Ovary (tissue), 3 donors: ENCODE data around the gene TAAR6.

ENCODE experiments used
- POLR2A ChIP-seq: fragments of 450-650 bp; IDR thresholded peaks from one replicate; pipeline ENCODE4 v1.6.1; 2017; ENCODE audit warnings: antibody characterized with exemption, mild to moderate bottlenecking, moderate library complexity
- TF ChIP-seq, protein P1 (sequence below), 3 donors: fragments of 450-650 bp in 2 of 3; fragments of 200-600 bp in 1 of 3; IDR thresholded peaks; one replicate each; pipeline versions ENCODE4 v1.5.1 to v1.8.0; 2016 to 2022; ENCODE audit warnings: antibody characterized with exemption in 3 of 3, mild to moderate bottlenecking in 1 of 3
- donor health status: DM: no; HTN: no; CAD: no.

DNA sequence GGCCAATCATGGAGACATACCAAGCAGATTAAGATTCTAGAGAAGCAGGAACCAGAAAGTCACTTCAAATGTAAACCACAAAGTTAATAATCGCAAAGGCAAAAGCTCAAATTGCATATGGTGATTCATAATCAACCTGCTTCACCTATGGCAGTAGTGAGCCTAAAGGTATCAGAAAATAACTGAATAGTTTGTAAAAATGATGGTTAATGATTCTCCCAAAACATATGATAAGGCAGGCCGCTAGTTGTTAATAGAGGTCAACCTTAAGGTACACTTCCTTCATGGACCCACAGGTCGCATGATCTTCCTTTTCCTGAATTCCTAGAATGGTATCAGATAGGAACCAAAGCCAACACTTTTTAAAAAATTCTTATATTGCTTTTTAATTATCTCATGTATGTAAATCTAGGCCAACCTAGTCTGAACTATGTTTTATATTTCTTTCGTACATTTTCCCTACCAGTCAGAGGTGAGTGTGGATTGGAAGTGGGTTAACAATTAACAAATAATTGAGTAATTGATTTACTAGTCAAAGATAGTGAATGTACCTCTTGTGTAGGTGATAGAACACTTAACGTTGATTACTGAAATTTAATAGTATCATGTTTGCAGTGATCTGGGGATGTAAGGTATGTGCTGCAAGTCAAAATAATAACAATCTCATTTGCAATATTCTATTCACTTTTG is 37.6 kb downstream of the TAAR6 start:
- TF ChIP-seq POLR2A = no peak
- TF ChIP-seq, protein P1, sequence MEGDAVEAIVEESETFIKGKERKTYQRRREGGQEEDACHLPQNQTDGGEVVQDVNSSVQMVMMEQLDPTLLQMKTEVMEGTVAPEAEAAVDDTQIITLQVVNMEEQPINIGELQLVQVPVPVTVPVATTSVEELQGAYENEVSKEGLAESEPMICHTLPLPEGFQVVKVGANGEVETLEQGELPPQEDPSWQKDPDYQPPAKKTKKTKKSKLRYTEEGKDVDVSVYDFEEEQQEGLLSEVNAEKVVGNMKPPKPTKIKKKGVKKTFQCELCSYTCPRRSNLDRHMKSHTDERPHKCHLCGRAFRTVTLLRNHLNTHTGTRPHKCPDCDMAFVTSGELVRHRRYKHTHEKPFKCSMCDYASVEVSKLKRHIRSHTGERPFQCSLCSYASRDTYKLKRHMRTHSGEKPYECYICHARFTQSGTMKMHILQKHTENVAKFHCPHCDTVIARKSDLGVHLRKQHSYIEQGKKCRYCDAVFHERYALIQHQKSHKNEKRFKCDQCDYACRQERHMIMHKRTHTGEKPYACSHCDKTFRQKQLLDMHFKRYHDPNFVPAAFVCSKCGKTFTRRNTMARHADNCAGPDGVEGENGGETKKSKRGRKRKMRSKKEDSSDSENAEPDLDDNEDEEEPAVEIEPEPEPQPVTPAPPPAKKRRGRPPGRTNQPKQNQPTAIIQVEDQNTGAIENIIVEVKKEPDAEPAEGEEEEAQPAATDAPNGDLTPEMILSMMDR (IDR thresholded peaks at IDR 0.05) = no peak
